GM21360 (cell line): Measurements from ENCODE around the gene RNF213.
"Not testable (repeated sequence)": the region's sequence is repeated elsewhere in the genome, so short reads cannot be mapped to it uniquely, and the experiment has no call there.

Experiments
- ATAC-seq: cut with Tn5 transposase; IDR thresholded peaks from one replicate; pipeline ENCODE4 v1.9.1; 2021; ENCODE audit warnings: mild to moderate bottlenecking, moderate library complexity; ENCODE audit not compliant: unreplicated experiment

RNF213 gene

GRCh38 chr17:80410441-80411087 lies 149.9 kb downstream of the RNF213 start:
- not testable (repeated sequence) for ATAC-seq

- ATAC-seq: no peak
Measured at GRCh38 chr17:80413771-80414507, 153.3 kb downstream of the RNF213 start.

GRCh38 chr17:80414508-80414802 lies 153.8 kb downstream of the RNF213 start:
- ATAC-seq: no peak

- peak; percentile 80 for ATAC-seq
Measured at GRCh38 chr17:80414803-80415625, 154.4 kb downstream of the RNF213 start, which contains the start of gene ENDOV. Gene ENDOV (plus strand): TSS chr17:80415167. CDS start chr17:80415195, 28 bp downstream.

GRCh38 chr17:80415626-80416137 lies 155.0 kb downstream of the RNF213 start:
- peak; percentile 16 for ATAC-seq

GRCh38 chr17:80416260-80416939 lies 155.7 kb downstream of the RNF213 start:
- ATAC-seq: no peak

GRCh38 chr17:80416940-80417293 lies 156.3 kb downstream of the RNF213 start:
- ATAC-seq: no peak

- ATAC-seq: no peak
Measured at GRCh38 chr17:80418589-80418988, 157.9 kb downstream of the RNF213 start.

- ATAC-seq: no peak
Measured at GRCh38 chr17:80419255-80419654, 158.6 kb downstream of the RNF213 start.

- ATAC-seq: no peak
Measured at GRCh38 chr17:80421381-80422090, 160.9 kb downstream of the RNF213 start.

GRCh38 chr17:80422276-80422675 lies 161.6 kb downstream of the RNF213 start:
- no peak for ATAC-seq

GRCh38 chr17:80422981-80423380 lies 162.3 kb downstream of the RNF213 start:
- ATAC-seq: no peak

- ATAC-seq: no peak
Measured at GRCh38 chr17:80423536-80424225, 163.0 kb downstream of the RNF213 start.

- ATAC-seq: no peak
Measured at GRCh38 chr17:80424261-80424660, 163.6 kb downstream of the RNF213 start.

GRCh38 chr17:80424878-80425765 lies 164.5 kb downstream of the RNF213 start:
- ATAC-seq: no peak

- ATAC-seq: no peak
Measured at GRCh38 chr17:80425835-80426426, 165.3 kb downstream of the RNF213 start.

GRCh38 chr17:80426671-80427326 lies 166.1 kb downstream of the RNF213 start:
- no peak for ATAC-seq
